Head of caudate nucleus (tissue), 42 donors: ENCODE results near the gene BBLN.

Experiments used
- DNase-seq, 42 donors: peaks; one replicate each; pipeline versions ENCODE4 v3.0.0 to v3.0.0-alpha.2; 2020 to 2021; ENCODE audit warnings: mixed read lengths in 7 of 42
- intact Hi-C: fragments of 100-400 bp; cut with DNase I; formaldehyde crosslinking; loops from one replicate; pipeline ENCODE4 v1.15.0; 2022

The BBLN gene

DNA sequence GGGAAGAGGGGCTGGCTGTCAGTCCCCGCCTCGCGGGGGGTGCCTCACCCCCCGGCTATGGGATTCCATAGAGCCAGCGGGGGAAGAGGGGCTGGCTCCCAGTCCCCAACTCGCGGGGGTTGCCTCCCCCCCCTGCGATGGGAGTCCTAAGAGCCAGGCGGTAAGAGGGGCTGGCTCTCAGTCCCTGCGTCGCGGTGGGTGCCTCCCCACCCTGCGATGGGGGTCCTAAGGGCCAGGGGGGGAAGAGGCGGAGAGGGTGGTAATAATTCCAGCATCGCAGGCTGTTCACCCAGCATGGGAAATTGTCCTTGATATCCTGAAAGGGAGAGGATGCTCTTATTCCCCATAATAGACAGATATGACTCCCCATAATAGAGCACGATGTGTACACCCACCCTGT, 20.4 kb upstream of the BBLN start:
- no peak for DNase-seq
- intact Hi-C loops, result no loop called here

DNA sequence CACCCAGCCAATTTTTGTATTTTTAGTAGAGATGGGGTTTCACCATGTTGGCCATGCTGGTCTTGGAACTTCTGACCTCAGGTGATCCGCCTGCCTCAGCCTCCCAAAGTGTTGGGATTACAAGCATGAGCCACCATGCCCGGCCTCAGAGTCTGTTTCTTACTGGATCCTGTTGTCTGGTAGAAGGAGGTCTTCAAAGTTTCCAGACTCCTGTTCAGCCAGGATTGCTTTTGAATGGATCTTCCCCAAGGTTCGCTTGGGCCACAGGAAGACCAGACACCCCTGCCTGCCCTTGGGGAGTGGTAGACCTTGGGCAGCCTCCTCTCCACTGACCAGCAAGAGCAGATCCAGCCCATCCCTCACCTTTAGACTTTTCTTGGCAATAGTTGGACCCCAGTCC, 18.5 kb upstream of the BBLN start:
- intact Hi-C loops, result no loop called here

DNA sequence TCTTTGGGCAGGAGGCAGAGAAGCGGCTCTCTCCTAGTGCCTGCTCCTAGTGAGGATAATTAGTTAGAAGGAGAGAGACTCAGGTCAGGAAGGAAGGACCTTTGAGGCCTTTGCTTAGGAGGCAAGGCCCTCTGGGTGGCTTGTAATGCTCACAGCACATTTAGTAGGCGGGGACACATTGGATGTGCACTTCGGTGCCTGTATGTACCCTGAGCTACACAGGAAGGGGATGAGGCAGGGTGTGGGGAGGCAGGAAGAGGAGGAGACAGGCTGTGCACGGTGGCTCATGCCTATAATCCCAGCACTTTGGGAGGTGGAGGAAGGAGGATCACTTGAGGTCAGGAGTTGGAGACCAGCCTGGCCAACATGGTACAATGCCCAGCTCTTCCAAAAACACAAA, 18.0 kb upstream of the BBLN start:
- intact Hi-C loops, result no loop called here
- DNase-seq, result no peak

More for the DNA sequence above, 18.5 kb upstream of the BBLN start:
- no peak for DNase-seq

DNA sequence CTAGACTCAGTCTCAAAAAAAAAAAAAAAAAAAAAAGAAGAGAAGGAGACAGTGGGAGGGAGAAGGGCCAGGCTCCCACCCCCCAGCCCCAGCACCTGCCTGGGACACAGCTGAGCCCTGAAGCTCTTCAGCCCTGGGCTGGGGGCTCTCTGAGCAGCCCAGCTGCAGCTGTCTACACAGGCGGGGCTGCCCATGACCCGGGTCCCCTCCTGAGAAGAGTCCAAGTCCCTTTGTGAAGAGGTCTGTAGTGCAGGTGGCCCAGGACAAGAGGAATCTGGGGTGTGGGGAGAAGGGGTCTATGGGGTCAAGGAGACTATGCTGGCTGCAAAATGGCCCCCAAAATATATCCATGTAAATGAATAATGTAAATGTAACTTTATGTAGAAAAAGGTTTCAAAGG, 17.5 kb upstream of the BBLN start:
- DNase-seq, result no peak

DNA sequence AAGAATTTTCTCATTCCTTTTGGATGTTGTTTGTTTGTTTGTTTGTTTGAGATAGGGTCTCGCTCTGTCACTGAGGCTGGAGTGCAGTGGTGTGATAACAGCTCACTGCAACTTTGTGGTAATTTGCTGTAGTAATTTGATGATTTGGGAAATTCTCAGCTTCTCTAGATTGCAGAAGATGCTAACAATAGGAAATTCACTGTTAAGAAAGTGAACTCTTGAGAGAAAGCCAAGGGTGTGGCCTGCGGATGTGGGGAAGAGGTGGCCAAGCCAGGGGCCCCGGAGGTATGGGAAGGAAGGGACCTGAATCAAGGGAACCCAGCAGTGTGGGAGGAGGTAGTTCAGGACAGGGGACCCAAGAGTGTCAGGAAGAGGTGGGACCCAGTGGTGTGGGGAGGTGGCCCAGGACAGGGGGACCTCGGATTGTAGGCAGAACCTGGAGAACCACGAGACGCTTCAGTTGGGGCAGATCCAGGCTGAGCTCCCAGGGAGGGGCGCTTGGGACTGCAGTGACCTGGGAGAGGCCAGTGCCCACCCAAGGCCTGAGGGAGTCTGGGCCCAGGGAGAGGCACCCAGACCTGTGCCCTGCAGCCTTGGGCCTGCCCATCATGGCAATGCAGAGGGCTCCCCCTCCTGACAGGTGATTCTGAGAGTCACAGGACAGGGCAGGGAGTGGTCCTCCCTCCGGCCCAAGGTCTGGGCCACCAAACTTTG, 16.4 kb upstream of the BBLN start:
- intact Hi-C loops, result no loop called here
- no peak for DNase-seq

More for the DNA sequence above, 17.5 kb upstream of the BBLN start:
- intact Hi-C loops, result no loop called here

DNA sequence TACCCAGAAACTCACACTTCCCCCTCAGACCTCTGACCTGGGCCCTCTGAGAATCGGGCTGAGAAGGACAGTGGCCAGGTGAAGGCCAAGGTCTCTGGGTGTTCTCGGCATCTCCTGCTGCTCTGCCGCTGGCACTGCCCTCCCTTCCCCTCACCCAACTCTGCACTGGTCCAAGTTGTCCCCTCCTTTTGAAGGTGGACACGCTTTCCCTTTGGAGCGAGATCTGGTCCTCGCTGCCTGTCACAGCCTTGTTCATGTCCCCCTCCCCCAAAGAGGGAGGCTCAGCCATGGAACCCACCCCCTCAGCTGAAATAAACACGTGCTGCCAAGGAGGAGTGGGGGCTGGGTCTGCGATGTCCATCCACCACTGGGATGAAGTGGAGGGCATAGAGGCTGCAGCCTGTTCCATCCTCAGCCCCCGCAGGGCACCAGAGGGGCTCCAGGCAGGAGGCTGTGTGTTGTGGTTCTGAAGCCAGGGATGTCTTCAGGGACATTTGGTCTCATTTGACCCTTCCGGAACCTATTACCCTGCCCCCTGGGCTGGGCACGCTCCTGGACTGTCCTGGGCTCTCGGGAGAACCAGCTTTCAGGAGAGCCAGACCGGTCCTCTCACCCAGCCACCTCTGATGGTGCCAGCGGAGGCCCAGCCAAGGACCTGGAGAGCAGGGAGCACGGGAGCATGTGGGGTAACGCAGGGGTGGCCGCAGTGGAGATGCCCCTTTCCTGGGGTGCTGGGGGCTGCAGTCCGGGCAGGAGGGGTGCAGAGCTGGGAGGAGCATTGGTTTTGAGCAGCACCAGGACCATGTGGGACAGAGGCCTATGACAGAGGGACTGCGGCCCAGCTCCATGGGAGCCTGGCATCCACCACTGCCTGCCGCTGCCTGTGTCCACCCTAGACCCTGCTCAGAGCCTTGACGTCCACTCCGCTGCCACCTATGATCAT, 15.6 kb upstream of the BBLN start:
- DNase-seq, result no peak
- intact Hi-C loops, result no loop called here

DNA sequence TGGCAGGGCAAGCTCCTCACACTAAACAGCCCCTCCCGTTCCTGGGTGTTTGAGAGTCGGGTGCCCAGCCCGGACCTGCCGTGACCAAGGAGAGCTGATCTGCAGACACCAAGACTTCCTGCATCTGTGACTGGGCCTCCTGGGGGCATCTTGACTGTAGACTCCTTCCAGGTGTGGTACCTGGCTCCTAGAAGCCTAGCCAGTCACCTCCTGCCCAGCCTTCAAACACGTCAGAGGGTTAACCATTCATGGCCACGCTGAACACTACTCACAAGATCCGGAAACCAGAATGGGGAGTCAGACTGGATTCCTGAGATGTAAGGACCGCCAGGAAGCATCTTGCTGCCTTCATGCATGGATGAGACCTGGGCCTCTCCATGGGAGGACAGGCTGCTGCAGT, 14.5 kb upstream of the BBLN start:
- no peak for DNase-seq
- intact Hi-C loops, result no loop called here

DNA sequence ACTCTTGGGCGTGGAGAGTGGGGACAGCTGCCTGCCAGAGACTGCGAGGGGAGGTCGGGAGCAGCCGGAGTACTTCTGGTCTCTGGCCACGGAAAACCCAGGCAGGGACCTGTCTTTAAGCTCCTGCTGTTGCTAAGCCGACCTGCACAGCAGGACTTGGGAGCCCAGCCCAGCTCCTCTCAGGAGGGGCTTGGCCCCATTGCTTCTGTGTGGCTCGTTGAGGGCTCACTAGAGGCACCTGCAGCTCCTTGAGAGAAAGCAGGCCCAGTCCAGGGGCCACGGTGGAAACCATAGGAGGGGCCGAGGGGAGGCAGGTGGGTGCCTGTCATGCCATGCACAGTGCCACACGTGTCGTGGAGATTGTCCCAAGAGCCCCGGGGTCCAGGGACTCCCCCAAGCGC, 14.1 kb upstream of the BBLN start:
- intact Hi-C loops, result no loop called here
- DNase-seq, result no peak

DNA sequence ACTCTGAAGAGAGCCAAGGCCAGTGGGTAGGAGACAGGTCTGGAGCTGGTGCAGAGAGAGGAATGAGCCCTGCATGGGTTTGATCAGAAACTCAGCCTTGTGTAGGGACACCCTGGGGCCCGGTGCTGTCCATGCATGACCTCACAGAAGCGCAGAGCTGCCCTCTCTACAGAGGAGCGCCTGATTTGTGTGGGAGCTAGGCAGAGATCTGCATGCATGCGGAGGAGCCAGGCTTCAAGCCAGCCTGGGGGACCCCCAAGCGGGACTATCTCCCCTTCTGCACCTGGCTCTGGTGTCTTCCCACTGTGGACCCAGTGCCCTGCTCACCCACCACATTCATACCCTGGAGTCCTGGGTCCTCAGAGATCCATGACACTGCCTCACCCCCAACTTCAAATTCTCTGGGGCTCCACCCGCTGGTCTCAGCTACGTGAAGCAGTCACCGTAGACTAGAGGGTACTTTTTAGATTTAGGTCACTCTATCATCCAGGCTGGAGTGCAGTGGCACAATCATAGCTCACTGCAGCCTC, 13.4 kb upstream of the BBLN start:
- DNase-seq, result no peak
- intact Hi-C loops, result no loop called here

DNA sequence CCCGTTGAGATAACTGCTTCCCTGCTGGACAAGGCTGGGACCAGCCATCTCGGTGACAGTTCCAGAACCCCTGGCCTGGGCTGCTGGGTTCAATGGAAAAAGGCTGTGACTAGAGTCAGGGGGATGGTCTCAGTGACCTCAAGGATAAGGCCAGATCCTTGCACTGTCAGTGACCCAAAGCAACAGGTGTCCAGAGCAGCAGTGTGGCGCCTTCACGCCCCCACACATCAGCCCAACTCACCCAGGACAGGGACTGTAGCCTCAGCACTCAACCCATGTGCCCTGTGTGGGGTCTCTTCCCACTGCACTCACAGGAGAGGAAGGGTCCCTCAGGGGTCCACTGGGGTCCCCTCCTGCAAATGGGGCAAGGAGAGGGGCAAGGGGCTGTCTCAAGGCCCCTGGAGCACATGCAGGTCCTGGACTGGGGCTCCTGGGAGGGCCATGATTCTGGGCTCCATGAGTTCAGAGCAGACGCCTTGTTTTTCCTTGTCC, 11.5 kb upstream of the BBLN start:
- intact Hi-C loops, result no loop called here
- DNase-seq, result no peak

DNA sequence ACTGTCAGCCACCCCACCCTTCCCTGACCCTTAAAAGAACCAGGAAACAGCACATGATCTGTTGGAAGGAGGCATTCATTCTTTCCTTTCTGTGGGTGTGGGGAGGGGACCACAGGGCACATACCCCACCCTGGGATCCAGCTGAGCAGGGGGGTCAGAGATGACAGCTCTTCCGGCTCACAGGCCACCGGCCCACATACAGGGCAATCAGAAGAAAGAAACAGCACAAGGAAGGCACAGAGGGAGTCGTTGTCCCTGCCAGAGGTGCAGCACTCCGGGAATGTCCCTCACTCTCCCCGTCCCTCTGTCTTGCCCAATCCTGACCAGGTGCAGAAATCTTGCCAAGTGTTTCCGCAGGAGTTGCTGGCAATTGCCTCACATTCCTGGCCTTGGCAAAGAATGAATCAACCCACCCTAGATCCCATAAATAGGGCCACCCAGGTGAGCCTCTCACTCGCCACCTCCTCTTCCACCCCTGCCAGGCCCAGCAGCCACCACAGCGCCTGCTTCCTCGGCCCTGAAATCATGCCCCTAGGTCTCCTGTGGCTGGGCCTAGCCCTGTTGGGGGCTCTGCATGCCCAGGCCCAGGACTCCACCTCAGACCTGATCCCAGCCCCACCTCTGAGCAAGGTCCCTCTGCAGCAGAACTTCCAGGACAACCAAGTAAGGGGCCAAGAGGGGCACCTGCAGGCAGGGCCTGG, 10.9 kb upstream of the BBLN start, which contains the start of gene LCN2:
TSS of gene LCN2 (plus strand) at position 453 of the 701 bp plus-strand sequence. CDS start at position 526, 73 bp downstream.
- intact Hi-C loops, result no loop called here
- no peak for DNase-seq

DNA sequence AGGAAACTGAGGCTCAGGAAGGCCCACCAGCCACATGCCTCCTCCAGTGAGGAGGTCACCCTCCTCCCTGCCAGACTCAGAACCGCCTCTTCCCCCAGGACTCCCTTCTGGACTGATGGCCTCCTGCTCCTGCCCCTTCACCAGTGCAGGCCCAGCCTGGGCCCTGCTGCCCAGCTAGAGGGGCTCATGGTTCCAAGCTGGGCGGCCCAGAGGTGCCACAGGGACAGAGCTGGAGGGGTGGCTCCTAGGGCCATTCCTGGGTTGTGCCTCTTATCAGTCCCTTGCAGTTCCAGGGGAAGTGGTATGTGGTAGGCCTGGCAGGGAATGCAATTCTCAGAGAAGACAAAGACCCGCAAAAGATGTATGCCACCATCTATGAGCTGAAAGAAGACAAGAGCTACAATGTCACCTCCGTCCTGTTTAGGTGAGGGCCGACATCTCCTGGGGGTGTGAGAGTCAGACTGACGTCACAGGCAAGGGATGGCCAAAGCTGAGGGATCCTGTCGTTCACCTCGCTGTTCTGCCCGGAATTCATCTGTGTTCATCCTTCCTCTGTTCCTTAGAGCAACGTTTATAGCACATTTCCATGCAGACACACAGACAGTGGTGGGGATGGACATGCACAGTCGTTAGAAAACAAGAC, 10.0 kb upstream of the BBLN start:
- intact Hi-C loops, result no loop called here

DNA sequence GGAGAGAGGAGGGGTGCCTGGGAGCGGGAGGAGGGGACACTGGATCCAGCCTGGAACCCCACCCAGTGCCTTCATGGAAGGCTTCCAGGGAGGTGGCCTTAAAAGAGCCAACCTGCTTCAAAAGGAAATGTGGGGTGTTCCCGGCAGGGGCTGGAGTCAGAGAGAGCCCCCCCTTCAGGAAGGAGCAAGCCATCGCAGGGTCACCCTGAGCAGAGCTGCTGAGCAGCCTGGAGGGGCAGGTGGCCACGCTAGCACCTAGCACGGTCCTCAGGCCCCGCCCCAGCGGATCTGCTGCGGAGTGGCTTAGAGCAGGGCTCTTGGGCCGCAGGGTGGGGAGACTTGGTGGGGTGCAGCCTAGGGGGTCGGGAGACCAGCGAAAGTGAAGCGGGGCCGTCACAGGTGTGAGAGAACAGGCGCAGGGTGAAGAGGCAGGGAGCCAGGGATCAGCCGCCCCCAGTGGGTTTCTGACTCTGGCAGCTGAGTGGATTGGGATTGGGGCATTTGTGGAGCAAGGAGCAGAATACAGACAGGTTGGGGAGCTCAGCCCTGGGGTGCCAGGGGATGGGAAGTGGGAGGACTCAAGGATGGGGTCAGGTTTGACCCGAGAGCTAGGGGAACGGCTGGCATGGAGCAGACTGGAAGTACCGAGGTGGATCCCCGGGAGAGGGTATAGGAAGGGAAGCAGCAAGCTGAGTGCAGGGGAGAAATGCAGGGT, 9.3 kb upstream of the BBLN start:
- no peak for DNase-seq
- intact Hi-C loops, result no loop called here

More for the DNA sequence above, 10.0 kb upstream of the BBLN start:
- DNase-seq, result no peak

DNA sequence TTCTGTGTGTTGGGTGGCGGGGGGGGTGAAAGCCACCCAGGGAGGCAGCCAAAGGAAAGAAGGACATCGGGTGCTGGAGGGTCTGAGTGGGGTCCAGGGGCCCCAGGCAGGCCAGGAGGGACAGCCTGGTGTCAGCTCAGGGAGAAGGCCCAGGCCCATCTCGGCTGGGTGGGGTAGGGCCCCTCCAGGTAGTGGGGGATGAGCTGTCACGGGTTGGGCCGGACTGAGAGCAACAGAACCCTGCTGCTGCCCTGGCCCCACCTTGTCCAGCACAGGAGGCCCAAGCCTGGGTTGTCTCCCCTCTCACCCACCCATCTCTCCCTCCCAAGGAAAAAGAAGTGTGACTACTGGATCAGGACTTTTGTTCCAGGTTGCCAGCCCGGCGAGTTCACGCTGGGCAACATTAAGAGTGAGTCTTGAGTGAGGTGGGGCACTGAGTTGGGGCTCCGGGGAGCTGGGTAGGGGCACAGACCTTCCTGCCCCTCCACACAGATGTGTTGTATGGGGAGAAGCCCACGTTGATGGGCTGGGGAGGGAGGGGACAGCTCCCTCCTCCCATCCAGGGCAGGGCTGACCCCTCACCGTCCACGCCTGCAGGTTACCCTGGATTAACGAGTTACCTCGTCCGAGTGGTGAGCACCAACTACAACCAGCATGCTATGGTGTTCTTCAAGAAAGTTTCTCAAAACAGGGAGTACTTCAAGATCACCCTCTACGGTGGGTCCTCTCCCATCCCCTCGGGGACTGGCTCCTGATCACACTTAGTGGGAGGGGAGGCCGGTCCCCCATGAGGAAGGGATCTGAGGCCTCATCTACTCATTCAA, 8.5 kb upstream of the BBLN start:
- DNase-seq, result no peak
- intact Hi-C loops, result no loop called here

DNA sequence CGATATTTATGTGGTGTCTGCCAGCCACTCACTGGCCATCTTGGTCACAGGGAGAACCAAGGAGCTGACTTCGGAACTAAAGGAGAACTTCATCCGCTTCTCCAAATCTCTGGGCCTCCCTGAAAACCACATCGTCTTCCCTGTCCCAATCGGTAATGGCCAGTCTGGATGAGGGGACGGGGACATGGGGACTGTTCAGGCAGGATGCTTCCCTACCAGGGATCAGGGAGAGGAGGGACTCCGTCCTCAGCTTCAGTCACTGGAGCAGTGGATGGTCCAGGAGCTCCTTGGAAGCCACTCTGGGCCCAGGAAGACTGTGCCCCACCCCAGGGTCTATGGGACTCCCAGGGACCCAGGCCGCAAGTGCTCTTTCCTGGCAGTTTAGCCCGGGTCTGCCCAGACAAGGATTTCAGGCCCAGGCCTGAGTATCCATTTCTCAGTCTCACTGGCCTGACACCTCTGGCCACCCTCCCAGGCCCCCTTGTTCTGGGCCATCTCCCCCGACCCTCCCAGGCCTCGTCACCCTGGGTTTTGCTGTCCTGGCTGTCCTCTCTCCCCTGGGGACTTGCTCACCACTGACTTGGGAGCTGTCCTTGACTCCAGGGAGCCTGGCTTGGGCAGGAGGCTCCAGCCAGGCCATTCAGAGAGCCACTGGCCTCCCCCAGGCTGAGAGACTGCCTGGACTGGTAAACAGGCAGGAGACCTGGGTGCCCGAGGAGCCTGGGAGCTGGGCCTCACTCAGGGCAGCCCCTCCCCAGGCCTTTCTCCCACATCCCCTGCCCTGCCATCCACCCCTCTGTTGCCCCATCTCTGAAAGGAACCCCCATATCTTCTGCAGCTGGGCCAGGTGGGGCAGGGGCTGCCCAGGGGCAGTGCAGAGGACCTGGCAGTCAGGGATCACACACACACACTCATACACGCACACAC, 7.7 kb upstream of the BBLN start:
- no peak for DNase-seq
- intact Hi-C loops, result no loop called here
